Measurements from ENCODE around the gene ATP11A.
A peak's percentile ranks its signal among the peaks of the same experiment; 100 is the strongest.
"Not testable (repeated sequence)": the region's sequence is repeated elsewhere in the genome, so short reads cannot be mapped to it uniquely, and the experiment has no call there.

ATP11A gene

GRCh38 chr13:112669881-112670499, 19.8 kb upstream of the ATP11A start:
- peak; percentile 76 for FAIRE-seq
- DNase-seq (ENCODE audit: extremely low spot score, insufficient read length, low read depth) = no peak

- DNase-seq (ENCODE audit: extremely low spot score, insufficient read length, low read depth) (no peak), FAIRE-seq (no peak)
Measured at GRCh38 chr13:112670864-112671263, 19.0 kb upstream of the ATP11A start.

- FAIRE-seq = no peak
- no peak for DNase-seq (ENCODE audit: extremely low spot score, insufficient read length, low read depth)
Measured at GRCh38 chr13:112671359-112671758, 18.5 kb upstream of the ATP11A start.

- DNase-seq (ENCODE audit: extremely low spot score, insufficient read length, low read depth) (no peak), FAIRE-seq (no peak)
Measured at GRCh38 chr13:112672651-112673284, 17.1 kb upstream of the ATP11A start.

GRCh38 chr13:112674412-112675365, 15.1 kb upstream of the ATP11A start:
- FAIRE-seq (no peak), DNase-seq (ENCODE audit: extremely low spot score, insufficient read length, low read depth) (no peak)

- FAIRE-seq = no peak
- DNase-seq (ENCODE audit: extremely low spot score, insufficient read length, low read depth) = no peak
Measured at GRCh38 chr13:112675366-112675756, 14.5 kb upstream of the ATP11A start.

- not testable (repeated sequence) for DNase-seq (ENCODE audit: extremely low spot score, insufficient read length, low read depth); FAIRE-seq
Measured at GRCh38 chr13:112677421-112677962, 12.3 kb upstream of the ATP11A start.

- DNase-seq (ENCODE audit: extremely low spot score, insufficient read length, low read depth) (no peak), FAIRE-seq (no peak)
Measured at GRCh38 chr13:112679381-112679780, 10.5 kb upstream of the ATP11A start.

- FAIRE-seq (no peak), DNase-seq (ENCODE audit: extremely low spot score, insufficient read length, low read depth) (no peak)
Measured at GRCh38 chr13:112679932-112680677, 9.7 kb upstream of the ATP11A start.

- no peak for FAIRE-seq
- no peak for DNase-seq (ENCODE audit: extremely low spot score, insufficient read length, low read depth)
Measured at GRCh38 chr13:112680741-112681360, 9.0 kb upstream of the ATP11A start.

GRCh38 chr13:112683581-112683980, 6.3 kb upstream of the ATP11A start:
- DNase-seq (ENCODE audit: extremely low spot score, insufficient read length, low read depth) = no peak

GRCh38 chr13:112684071-112684845, 5.6 kb upstream of the ATP11A start:
- no peak for DNase-seq (ENCODE audit: extremely low spot score, insufficient read length, low read depth)
- no peak for FAIRE-seq

More at GRCh38 chr13:112683581-112683980, 6.3 kb upstream of the ATP11A start:
- no peak for FAIRE-seq

- not testable (repeated sequence) for DNase-seq (ENCODE audit: extremely low spot score, insufficient read length, low read depth); FAIRE-seq
Measured at GRCh38 chr13:112685189-112685805, 4.5 kb upstream of the ATP11A start.

GRCh38 chr13:112685896-112686295, 3.9 kb upstream of the ATP11A start:
- no peak for DNase-seq (ENCODE audit: extremely low spot score, insufficient read length, low read depth)

GRCh38 chr13:112686364-112686763, 3.5 kb upstream of the ATP11A start:
- DNase-seq (ENCODE audit: extremely low spot score, insufficient read length, low read depth) = no peak
- FAIRE-seq = no peak

More at GRCh38 chr13:112685896-112686295, 3.9 kb upstream of the ATP11A start:
- no peak for FAIRE-seq

- no peak for DNase-seq (ENCODE audit: extremely low spot score, insufficient read length, low read depth)
- no peak for FAIRE-seq
Measured at GRCh38 chr13:112686987-112687386, 2.9 kb upstream of the ATP11A start.

- FAIRE-seq = no peak
- DNase-seq (ENCODE audit: extremely low spot score, insufficient read length, low read depth) = no peak
Measured at GRCh38 chr13:112687836-112688559, 1.8 kb upstream of the ATP11A start.

All from GM18507 (cell line).